ENCODE data around the gene SHLD1. TPM values are rescaled to one million over a fixed set of nuclear protein-coding genes. Genes with fewer than 3 reads are reported as not detected.

The SHLD1 gene
- total and polyA plus RNA-seq, 2 experiments from 2014 or later, result 2.6 to 6.7 TPM

- H2AFZ ChIP-seq, result no peak overlapping the region
- H3K27me3 ChIP-seq (replicated peaks; ENCODE audit: insufficient read depth), result no peaks in the 10 kb centered on the region
- H3F3A ChIP-seq (ENCODE audit: insufficient read depth), result no peaks in the 10 kb centered on the region
- H3K9me2 ChIP-seq (ENCODE audit: insufficient read depth), result no peaks in the 10 kb centered on the region
- TF ChIP-seq EZH2phosphoT487 (IDR thresholded peaks at IDR 0.05; ENCODE audit: insufficient read depth, low read depth) (no peak), EZH2 (IDR thresholded peaks at IDR 0.05; ENCODE audit: insufficient read depth, poor library complexity, severe bottlenecking) (no peak)
- H3K9me3 ChIP-seq (ENCODE audit: low read depth), result no peaks in the 10 kb centered on the region
- peaks cover 10% of the 10 kb centered on the region for H3K4me1 ChIP-seq (ENCODE audit: insufficient read depth)
- H3K4me3 ChIP-seq, result no peak overlapping the region
- H4K20me1 ChIP-seq (ENCODE audit: insufficient read depth), result no peaks in the 10 kb centered on the region
- 22 to 36% methylated on average over 2 of the region's 2 CpGs for WGBS, 2 experiments (ENCODE audit: low coverage in 1 of 2, low lambda C conversion rate in 2 of 2, missing lambda C conversion rate in 2 of 2)
- DNase-seq, result peak; percentile 60
- peak overlapping the region; percentile 55 for H3K4me2 ChIP-seq (ENCODE audit: unreplicated experiment)
- no peaks in the 10 kb centered on the region for H3K36me3 ChIP-seq (ENCODE audit: low read depth)
- in situ Hi-C loops (cut with MboI), result no loop called here
- no peaks in the 10 kb centered on the region for H3K79me2 ChIP-seq (ENCODE audit: insufficient read depth)
- no peak overlapping the region for H3K27ac ChIP-seq
- peak overlapping the region; percentile 39; the same call in 1 of the 2 replicates for H3K9ac ChIP-seq
Measured at GRCh38 chr20:5835321-5835821, 85.2 kb downstream of the SHLD1 start.

GRCh38 chr20:5835871-5836270 lies 85.7 kb downstream of the SHLD1 start:
- Histone ChIP-seq H3K4me2 (ENCODE audit: unreplicated experiment) (peak overlapping the region; percentile 55), H3K9ac (peak overlapping the region; percentile 39; the same call in 1 of the 2 replicates), H4K20me1 (ENCODE audit: insufficient read depth) (no peaks in the 10 kb centered on the region), H2AFZ (no peak overlapping the region), H3K27me3 (replicated peaks; ENCODE audit: insufficient read depth) (no peaks in the 10 kb centered on the region), H3F3A (ENCODE audit: insufficient read depth) (no peaks in the 10 kb centered on the region), H3K4me1 (ENCODE audit: insufficient read depth) (peaks cover 10% of the 10 kb centered on the region), H3K79me2 (ENCODE audit: insufficient read depth) (no peaks in the 10 kb centered on the region), H3K27ac (no peak overlapping the region), H3K9me3 (ENCODE audit: low read depth) (no peaks in the 10 kb centered on the region), H3K36me3 (ENCODE audit: low read depth) (no peaks in the 10 kb centered on the region), H3K4me3 (no peak overlapping the region), H3K9me2 (ENCODE audit: insufficient read depth) (no peaks in the 10 kb centered on the region)
- DNase-seq, result peak; percentile 66
- no peak for TF ChIP-seq EZH2 (IDR thresholded peaks at IDR 0.05; ENCODE audit: insufficient read depth, poor library complexity, severe bottlenecking)
- TF ChIP-seq EZH2phosphoT487 (IDR thresholded peaks at IDR 0.05; ENCODE audit: insufficient read depth, low read depth), result no peak
- WGBS, 2 experiments (ENCODE audit: low coverage in 1 of 2, low lambda C conversion rate in 2 of 2, missing lambda C conversion rate in 2 of 2), result 5 to 8% methylated on average over 4 of the region's 4 CpGs
- in situ Hi-C loops (cut with MboI), result no loop called here

GRCh38 chr20:5836569-5836968 lies 86.4 kb downstream of the SHLD1 start:
- H4K20me1 ChIP-seq (ENCODE audit: insufficient read depth), result no peaks in the 10 kb centered on the region
- 76 to 77% methylated on average over 4 of the region's 4 CpGs for WGBS, 2 experiments (ENCODE audit: low coverage in 1 of 2, low lambda C conversion rate in 2 of 2, missing lambda C conversion rate in 2 of 2)
- peaks cover 10% of the 10 kb centered on the region for H3K4me1 ChIP-seq (ENCODE audit: insufficient read depth)
- no peaks in the 10 kb centered on the region for H3K9me2 ChIP-seq (ENCODE audit: insufficient read depth)
- H3K36me3 ChIP-seq (ENCODE audit: low read depth), result no peaks in the 10 kb centered on the region
- H2AFZ ChIP-seq, result no peak overlapping the region
- H3K79me2 ChIP-seq (ENCODE audit: insufficient read depth), result no peaks in the 10 kb centered on the region
- in situ Hi-C loops (cut with MboI), result no loop called here
- no peak overlapping the region for H3K4me3 ChIP-seq
- H3K9ac ChIP-seq, result no peak overlapping the region
- no peak for DNase-seq
- no peak overlapping the region for H3K4me2 ChIP-seq (ENCODE audit: unreplicated experiment)
- no peak overlapping the region for H3K27ac ChIP-seq
- TF ChIP-seq EZH2 (IDR thresholded peaks at IDR 0.05; ENCODE audit: insufficient read depth, poor library complexity, severe bottlenecking) (no peak), EZH2phosphoT487 (IDR thresholded peaks at IDR 0.05; ENCODE audit: insufficient read depth, low read depth) (no peak)
- no peaks in the 10 kb centered on the region for H3K27me3 ChIP-seq (replicated peaks; ENCODE audit: insufficient read depth)
- no peaks in the 10 kb centered on the region for H3K9me3 ChIP-seq (ENCODE audit: low read depth)
- H3F3A ChIP-seq (ENCODE audit: insufficient read depth), result no peaks in the 10 kb centered on the region

- Histone ChIP-seq H3K9me2 (ENCODE audit: insufficient read depth) (no peaks in the 10 kb centered on the region), H3K36me3 (ENCODE audit: low read depth) (no peaks in the 10 kb centered on the region), H3K27me3 (replicated peaks; ENCODE audit: insufficient read depth) (no peaks in the 10 kb centered on the region), H3K9me3 (ENCODE audit: low read depth) (no peaks in the 10 kb centered on the region), H3K4me3 (no peak overlapping the region), H3K27ac (no peak overlapping the region), H3K79me2 (ENCODE audit: insufficient read depth) (no peaks in the 10 kb centered on the region), H3K4me1 (ENCODE audit: insufficient read depth) (peaks cover 19% of the 10 kb centered on the region), H2AFZ (no peak overlapping the region), H3K9ac (no peak overlapping the region), H3F3A (ENCODE audit: insufficient read depth) (0 out of 2 replicates have a peak, but pooled peaks cover 7% of the 10 kb centered on the region), H4K20me1 (ENCODE audit: insufficient read depth) (no peaks in the 10 kb centered on the region), H3K4me2 (ENCODE audit: unreplicated experiment) (no peak overlapping the region)
- no peak for TF ChIP-seq EZH2phosphoT487 (IDR thresholded peaks at IDR 0.05; ENCODE audit: insufficient read depth, low read depth)
- in situ Hi-C loops (cut with MboI), result no loop called here
- 83 to 84% methylated on average over 5 of the region's 5 CpGs for WGBS, 2 experiments (ENCODE audit: low coverage in 1 of 2, low lambda C conversion rate in 2 of 2, missing lambda C conversion rate in 2 of 2)
- DNase-seq, result no peak
Measured at GRCh38 chr20:5840411-5841002, 90.3 kb downstream of the SHLD1 start.

Data from GM23248 (cell line).